Fibroblast of lung (primary cell): ENCODE measurements around the gene KPNA6. TPM values are rescaled to one million over a fixed set of nuclear protein-coding genes. Genes with fewer than 3 reads are reported as not detected.

Source experiments
- DNase-seq, 2 donors: peaks; one replicate each; pipeline versions ENCODE4 v3.0.0 to v3.0.0-alpha.2; 2010; ENCODE audit warnings: low read depth in 2 of 2
- H2AFZ ChIP-seq: 2 replicates; pipeline ENCODE4 v1.5.1; 2012; ENCODE audit warnings: low read length, control low read depth, inconsistent platforms
- H3K27ac ChIP-seq: 2 replicates; pipeline ENCODE4 v1.5.1; 2011; ENCODE audit warnings: low read length, control low read depth; ENCODE audit not compliant: insufficient read depth
- H3K27me3 ChIP-seq: 2 replicates; pipeline ENCODE4 v1.5.1; 2011; ENCODE audit warnings: mild to moderate bottlenecking, low read length; ENCODE audit not compliant: control insufficient read depth, insufficient read depth
- H3K36me3 ChIP-seq: 2 replicates; pipeline ENCODE4 v1.5.1; 2011; ENCODE audit warnings: low read length; ENCODE audit not compliant: control insufficient read depth, insufficient read depth
- H3K4me1 ChIP-seq: 2 replicates; pipeline ENCODE4 v1.5.1; 2011; ENCODE audit warnings: low read length; ENCODE audit not compliant: control insufficient read depth, insufficient read depth; ENCODE audit errors: extremely low read depth
- H3K4me2 ChIP-seq: 2 replicates; pipeline ENCODE4 v1.5.1; 2011; ENCODE audit warnings: low read length, control low read depth; ENCODE audit not compliant: insufficient read depth; ENCODE audit errors: extremely low read depth
- H3K4me3 ChIP-seq, 4 experiments: fragments of 200-600 bp in 1 of 4; sonication (generic) in 1 of 4; replicated peaks in 1 of 4; 2 replicates each; pipeline ENCODE4 v1.5.1; 2011 to 2016; ENCODE audit warnings: low read length in 4 of 4, low read depth in 3 of 4, mild to moderate bottlenecking in 3 of 4, control low read depth in 2 of 4, inconsistent platforms in 1 of 4, mixed read lengths in 1 of 4; ENCODE audit not compliant: insufficient read depth in 1 of 4; ENCODE audit errors: control extremely low read depth in 1 of 4
- H3K79me2 ChIP-seq: 2 replicates; pipeline ENCODE4 v1.5.1; 2012; ENCODE audit warnings: mild to moderate bottlenecking, low read length, inconsistent platforms; ENCODE audit not compliant: control insufficient read depth, insufficient read depth
- H3K9ac ChIP-seq: 2 replicates; pipeline ENCODE4 v1.5.1; 2011; ENCODE audit warnings: mild to moderate bottlenecking, low read length, control low read depth; ENCODE audit not compliant: insufficient read depth
- H3K9me3 ChIP-seq: 2 replicates; pipeline ENCODE4 v1.5.1; 2012; ENCODE audit warnings: low read depth, low read length; ENCODE audit not compliant: control insufficient read depth, insufficient read depth
- H4K20me1 ChIP-seq: 2 replicates; pipeline ENCODE4 v1.5.1; 2011; ENCODE audit warnings: low read length; ENCODE audit not compliant: control insufficient read depth, insufficient read depth; ENCODE audit errors: extremely low read depth
- CTCF ChIP-seq, 2 donors: IDR thresholded peaks in 1 of 2; conservative IDR thresholded peaks in 1 of 2; 1 replicate in 1 of 2; 2 replicates in 1 of 2; pipeline ENCODE4 v1.5.1; 2011 to 2012; ENCODE audit warnings: low read length in 2 of 2, control low read depth in 1 of 2, inconsistent platforms in 1 of 2, low read depth in 1 of 2, mild to moderate bottlenecking in 1 of 2
- EZH2 ChIP-seq: IDR thresholded peaks from 2 replicates; pipeline ENCODE4 v1.5.1; 2012; ENCODE audit warnings: low read length, control low read depth, mild to moderate bottlenecking; ENCODE audit errors: missing control alignments
- polyA plus RNA-seq, 2 donors: library from polyadenylated mRNA; depleted of rRNA in 1 of 2; stranded (reverse) in 1 of 2; unstranded in 1 of 2; fragments of >200 nt; gene quantifications; 2 replicates each; pipeline ENCODE4 v1.2.1, GENCODE V29; 2011 to 2012; ENCODE audit warnings: missing spikeins in 1 of 2
- total RNA-seq: library from RNA; depleted of rRNA; stranded (reverse); fragments of >200 nt; gene quantifications from 2 replicates; pipeline ENCODE4 v1.2.1, GENCODE V29; 2014

The KPNA6 gene
- total and polyA plus RNA-seq, 2 donors (not counting 1 experiment from before 2014, with no cell fraction given) = 40.1 to 48.5 TPM

DNA sequence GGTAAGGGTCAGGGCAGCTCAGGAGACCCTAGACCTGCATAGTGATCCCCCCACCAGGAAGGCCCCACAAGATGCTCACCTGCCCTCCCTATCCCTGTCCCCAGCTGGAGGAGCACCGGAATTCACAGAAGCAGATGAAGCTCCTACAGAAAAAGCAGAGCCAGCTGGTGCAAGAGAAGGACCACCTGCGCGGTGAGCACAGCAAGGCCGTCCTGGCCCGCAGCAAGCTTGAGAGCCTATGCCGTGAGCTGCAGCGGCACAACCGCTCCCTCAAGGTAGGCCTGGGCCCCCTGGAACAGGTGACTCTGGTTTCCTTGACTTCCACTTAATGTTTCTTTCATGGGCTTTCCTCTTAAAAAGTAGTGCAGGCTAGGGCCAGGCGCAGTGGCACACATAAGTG, 80.0 kb downstream of the KPNA6 start:
- Histone ChIP-seq H3K79me2 (peaks cover 45% of the 10 kb centered on the region), H4K20me1 (peaks cover 3% of the 10 kb centered on the region), H3K9ac (no peak overlapping the region), H3K4me1 (no peaks in the 10 kb centered on the region), H3K9me3 (no peaks in the 10 kb centered on the region), H3K4me3 (no peak overlapping the region), H3K27ac (no peak overlapping the region), H2AFZ (no peak overlapping the region), H3K4me2 (no peak overlapping the region), H3K27me3 (no peaks in the 10 kb centered on the region), H3K36me3 (peaks cover 52% of the 10 kb centered on the region)
- TF ChIP-seq CTCF (conservative IDR thresholded peaks at IDR 0.05 in 1 of 2, IDR thresholded peaks at IDR 0.05 in 1 of 2; ENCODE audit: low read depth in 1 of 2, low read length in 2 of 2) (no peak), EZH2 (no peak)
- DNase-seq = no peak

- no peak overlapping the region for H3K4me3 ChIP-seq
- no peak overlapping the region for H3K27ac ChIP-seq
- H2AFZ ChIP-seq = no peak overlapping the region
- H3K9me3 ChIP-seq = no peaks in the 10 kb centered on the region
- no peak for TF ChIP-seq EZH2
- peaks cover 6% of the 10 kb centered on the region for H3K79me2 ChIP-seq
- H3K4me2 ChIP-seq = no peak overlapping the region
- no peak for DNase-seq
- H3K4me1 ChIP-seq = no peaks in the 10 kb centered on the region
- H3K9ac ChIP-seq = no peak overlapping the region
- H3K27me3 ChIP-seq = no peaks in the 10 kb centered on the region
- peaks cover 61% of the 10 kb centered on the region for H3K36me3 ChIP-seq
- no peaks in the 10 kb centered on the region for H4K20me1 ChIP-seq
Observed at GRCh38 chr1:32192220-32192948, 84.5 kb downstream of the KPNA6 start.

- TF ChIP-seq CTCF (conservative IDR thresholded peaks at IDR 0.05 in 1 of 2, IDR thresholded peaks at IDR 0.05 in 1 of 2; ENCODE audit: low read depth in 1 of 2, low read length in 2 of 2) (no peak), EZH2 (no peak)
- H3K79me2 ChIP-seq = no peaks in the 10 kb centered on the region
- H3K9me3 ChIP-seq = no peaks in the 10 kb centered on the region
- no peak overlapping the region for H3K4me3 ChIP-seq
- H3K27me3 ChIP-seq = no peaks in the 10 kb centered on the region
- H3K4me2 ChIP-seq = no peak overlapping the region
- H3K36me3 ChIP-seq = peaks cover 54% of the 10 kb centered on the region
- H3K27ac ChIP-seq = no peak overlapping the region
- no peak overlapping the region for H2AFZ ChIP-seq
- peaks cover 13% of the 10 kb centered on the region for H3K4me1 ChIP-seq
- H3K9ac ChIP-seq = no peak overlapping the region
- no peak for DNase-seq
- no peaks in the 10 kb centered on the region for H4K20me1 ChIP-seq
Observed at GRCh38 chr1:32194984-32195383, 87.1 kb downstream of the KPNA6 start.
